GM12873 (cell line): ENCODE data around the gene CRYGA.

ENCODE experiments used
- TF ChIP-seq, protein P1 (sequence below): IDR thresholded peaks from 2 replicates; pipeline ENCODE4 v1.5.1; 2012; ENCODE audit warnings: low read depth, mild to moderate bottlenecking, moderate library complexity, low read length, control low read depth; ENCODE audit not compliant: insufficient read depth; ENCODE audit errors: missing control alignments

Gene CRYGA

DNA sequence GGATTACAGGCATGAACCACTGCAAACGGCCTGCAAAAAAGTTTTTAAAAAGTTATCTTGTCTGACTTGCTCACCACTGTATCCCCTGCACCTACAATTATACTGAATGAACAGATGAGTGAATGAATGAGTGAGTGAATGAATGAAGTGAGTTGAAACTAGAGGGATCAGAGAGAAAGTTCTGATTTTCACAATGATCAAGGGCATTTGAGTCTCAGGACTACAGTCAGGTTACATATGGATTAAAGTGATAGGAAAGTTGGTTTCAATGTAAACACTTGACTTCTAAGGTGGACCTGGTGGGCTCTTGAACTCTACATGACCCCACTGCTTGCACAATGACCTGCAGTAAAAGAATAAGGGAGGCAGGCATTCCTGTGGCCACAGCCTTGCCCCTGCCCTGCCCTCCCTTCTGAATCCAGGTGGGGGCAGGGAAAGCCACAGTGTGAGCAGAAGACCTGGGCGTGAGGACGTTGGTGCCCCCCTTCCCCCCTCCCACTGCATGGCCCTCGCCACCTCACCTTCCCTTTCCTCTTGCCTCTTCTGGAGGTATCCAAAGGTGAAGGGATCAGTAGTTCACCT, 15.7 kb upstream of the CRYGA start:
- TF ChIP-seq, protein P1, sequence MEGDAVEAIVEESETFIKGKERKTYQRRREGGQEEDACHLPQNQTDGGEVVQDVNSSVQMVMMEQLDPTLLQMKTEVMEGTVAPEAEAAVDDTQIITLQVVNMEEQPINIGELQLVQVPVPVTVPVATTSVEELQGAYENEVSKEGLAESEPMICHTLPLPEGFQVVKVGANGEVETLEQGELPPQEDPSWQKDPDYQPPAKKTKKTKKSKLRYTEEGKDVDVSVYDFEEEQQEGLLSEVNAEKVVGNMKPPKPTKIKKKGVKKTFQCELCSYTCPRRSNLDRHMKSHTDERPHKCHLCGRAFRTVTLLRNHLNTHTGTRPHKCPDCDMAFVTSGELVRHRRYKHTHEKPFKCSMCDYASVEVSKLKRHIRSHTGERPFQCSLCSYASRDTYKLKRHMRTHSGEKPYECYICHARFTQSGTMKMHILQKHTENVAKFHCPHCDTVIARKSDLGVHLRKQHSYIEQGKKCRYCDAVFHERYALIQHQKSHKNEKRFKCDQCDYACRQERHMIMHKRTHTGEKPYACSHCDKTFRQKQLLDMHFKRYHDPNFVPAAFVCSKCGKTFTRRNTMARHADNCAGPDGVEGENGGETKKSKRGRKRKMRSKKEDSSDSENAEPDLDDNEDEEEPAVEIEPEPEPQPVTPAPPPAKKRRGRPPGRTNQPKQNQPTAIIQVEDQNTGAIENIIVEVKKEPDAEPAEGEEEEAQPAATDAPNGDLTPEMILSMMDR, result no peak

DNA sequence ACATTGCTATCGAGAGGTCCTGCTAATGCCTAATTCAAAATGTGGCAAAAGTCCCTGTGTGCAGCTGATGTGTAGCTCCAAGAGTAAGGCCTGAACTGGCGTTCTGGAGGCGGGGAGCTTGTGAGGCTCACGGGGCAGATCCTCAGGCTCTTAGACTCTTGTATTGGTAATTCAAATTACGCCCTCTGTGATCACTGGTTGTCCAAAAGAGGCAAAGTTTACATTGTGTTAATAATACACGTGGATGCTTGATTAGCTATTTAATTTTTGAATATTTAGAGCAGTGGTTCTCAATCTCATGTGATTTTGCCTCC, 12.4 kb upstream of the CRYGA start:
- TF ChIP-seq, protein P1, result no peak

DNA sequence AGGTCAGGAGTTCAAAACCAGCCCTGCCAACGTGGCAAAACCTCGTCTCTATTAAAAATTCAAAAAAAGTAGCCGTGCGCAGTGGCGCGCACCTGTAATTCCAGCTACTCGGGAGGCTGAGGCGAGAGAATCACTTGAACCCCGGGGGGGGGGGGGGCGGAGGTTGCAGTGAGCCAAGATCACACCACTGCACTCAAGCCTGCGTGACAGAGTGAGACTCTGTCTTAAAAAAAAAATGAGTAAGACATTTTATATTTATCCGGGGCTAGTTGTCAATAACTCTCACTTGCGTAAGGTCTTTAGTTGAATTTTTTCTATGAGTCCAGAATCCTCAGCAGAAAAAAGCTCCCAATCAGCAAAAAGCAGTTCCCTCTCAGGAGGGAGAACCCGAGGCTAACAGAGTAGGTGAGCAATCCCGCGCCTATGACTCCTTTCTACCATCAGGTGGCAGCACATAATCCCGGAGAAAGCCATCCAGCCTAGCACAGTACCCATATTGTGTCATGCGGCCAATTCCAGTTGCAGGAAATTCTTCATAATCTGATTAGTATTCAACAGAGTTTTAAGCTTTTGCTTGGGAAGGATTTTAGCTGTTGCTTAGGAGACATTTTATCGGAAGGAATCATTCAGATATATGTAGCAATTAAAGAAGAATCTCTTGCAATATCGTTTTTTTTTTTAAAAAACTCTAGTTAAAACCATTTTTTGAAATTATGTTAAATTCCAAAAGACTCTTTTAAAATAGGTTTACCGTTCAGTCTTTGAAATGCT, 11.9 kb upstream of the CRYGA start:
- TF ChIP-seq, protein P1, result peak; percentile 90

DNA sequence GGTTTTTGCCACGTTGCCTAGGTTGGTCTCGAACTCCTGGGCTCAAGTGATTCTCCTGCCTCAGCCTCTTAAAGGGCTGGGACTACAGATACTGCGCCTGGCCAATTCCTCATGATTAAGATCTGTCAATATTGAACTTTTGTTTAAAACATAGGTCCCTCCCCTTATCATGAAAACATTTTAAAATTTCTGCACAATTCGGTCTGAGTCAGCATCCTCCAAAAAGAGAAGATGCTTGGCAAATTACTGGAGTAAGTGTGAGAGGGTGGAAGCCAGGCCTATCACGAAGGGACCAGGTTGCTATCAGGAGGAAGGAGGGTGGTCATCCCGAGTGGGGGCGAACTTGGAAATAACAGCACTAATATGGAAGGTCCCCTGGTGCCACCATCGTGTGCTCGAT, 10.8 kb upstream of the CRYGA start:
- TF ChIP-seq, protein P1, result no peak

DNA sequence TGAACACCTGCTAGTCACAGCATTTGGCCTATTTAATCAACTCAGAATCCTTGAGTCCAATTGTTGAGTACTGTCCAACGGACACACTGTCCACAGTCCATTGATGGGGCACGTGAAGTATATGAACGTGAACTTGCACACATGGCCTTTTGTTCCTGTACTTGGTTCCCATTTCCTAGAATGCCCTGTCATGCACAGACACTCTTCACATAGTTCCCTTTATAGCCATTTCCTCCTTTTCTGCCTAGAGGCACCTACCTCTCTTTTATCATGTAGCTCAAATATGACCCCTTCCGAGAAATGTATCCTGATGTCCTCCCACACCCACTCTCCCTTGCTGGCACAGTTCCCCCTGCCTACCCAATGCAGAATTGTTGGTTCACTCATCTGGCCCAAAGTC, 8.7 kb upstream of the CRYGA start:
- TF ChIP-seq, protein P1, result no peak

DNA sequence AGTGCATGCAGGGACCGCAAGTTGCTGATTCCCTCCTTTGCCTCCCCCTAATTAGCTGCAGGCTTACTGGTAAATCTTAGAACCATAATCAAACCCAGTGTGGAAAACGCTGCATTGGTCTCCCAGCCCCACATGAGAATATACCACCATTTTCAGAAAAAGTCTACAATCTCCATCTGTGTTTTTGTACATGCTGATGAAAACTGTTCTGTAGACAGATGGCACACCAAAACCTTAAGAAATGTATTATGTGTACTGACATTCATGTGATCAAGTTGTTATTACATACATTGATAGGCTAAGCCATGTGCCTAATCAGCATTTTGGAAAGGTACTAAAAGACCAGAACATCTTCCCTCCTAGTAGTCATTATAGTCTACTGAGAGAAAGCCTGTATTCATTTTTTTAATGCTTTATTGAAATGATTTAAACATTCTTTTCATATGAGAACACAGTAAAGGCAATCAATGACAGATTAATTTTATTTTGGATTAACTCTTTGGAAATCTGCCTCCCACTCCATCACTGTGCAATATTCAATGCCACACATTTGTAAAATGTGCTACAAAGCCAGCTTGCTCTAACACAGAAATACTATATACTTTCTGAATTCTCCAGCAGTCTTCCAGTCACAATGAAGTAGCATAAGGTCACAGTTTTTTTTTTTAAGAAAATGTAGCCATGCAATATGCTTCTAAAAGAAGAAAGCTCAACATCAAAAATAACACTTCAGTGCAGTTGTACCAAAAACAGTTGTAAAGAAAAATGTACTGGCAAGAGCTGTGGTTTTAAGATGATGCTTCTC, 1.8 kb upstream of the CRYGA start:
- TF ChIP-seq, protein P1, result no peak

DNA sequence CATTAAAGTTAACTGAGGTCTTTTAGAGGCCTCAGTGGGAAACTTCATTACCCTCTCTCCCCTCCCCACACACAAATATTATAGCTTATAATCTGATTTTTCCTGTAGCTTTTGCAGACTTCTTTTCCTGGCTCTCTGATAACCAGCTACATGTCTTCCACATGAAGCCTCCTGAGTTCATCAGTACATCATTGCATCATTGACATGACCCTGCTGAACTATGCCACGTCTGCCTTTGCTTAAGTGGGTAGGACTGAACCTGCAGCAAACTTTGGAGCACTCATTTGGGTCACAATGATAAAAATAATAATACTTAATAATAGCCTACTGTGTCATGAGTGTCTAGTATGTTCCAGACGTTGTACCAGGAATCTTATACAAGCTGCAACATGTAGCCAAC, 7.0 kb downstream of the CRYGA start:
- TF ChIP-seq, protein P1, result no peak
